Activated CD4-positive, alpha-beta memory T cell treated with anti-CD3 and anti-CD28 coated beads, Interleukin-2, amount 10 ng/mL, durations not matched to agents 7 days and 5 days (primary cell): ENCODE results near the gene ERO1B. TPM values are rescaled to one million over a fixed set of nuclear protein-coding genes. Genes with fewer than 3 reads are reported as not detected.
"Not testable (repeated sequence)": the region's sequence is repeated elsewhere in the genome, so short reads cannot be mapped to it uniquely, and the experiment has no call there.

Source experiments
- CTCF ChIA-PET: fragments of 350-600 bp; sonication (Branson Sonifier 250); formaldehyde crosslinking; loops from one replicate; lab custom pipeline; 2021; ENCODE audit warnings: antibody characterized with exemption, inconsistent platforms; lab: Charles Lee
- POLR2A ChIA-PET: fragments of 350-600 bp; sonication (Branson Sonifier 250); formaldehyde crosslinking; loops from one replicate; lab custom pipeline; 2021; ENCODE audit warnings: antibody characterized with exemption; lab: Charles Lee
- DNase-seq: peaks from one replicate; pipeline ENCODE4 v3.0.0-alpha.2; 2020
- H3K27ac Mint-ChIP-seq: one replicate; pipeline ENCODE4 v1.8.0; 2021; ENCODE audit warnings: mild to moderate bottlenecking, mixed read lengths
- H3K27me3 Mint-ChIP-seq: one replicate; pipeline ENCODE4 v1.8.0; 2021; ENCODE audit warnings: mixed read lengths
- H3K36me3 Mint-ChIP-seq: one replicate; pipeline ENCODE4 v1.8.0; 2021; ENCODE audit warnings: low read depth, mixed read lengths
- H3K4me1 Mint-ChIP-seq: one replicate; pipeline ENCODE4 v1.8.0; 2021; ENCODE audit warnings: mixed read lengths
- H3K4me3 Mint-ChIP-seq: one replicate; pipeline ENCODE4 v1.8.0; 2021; ENCODE audit warnings: mild to moderate bottlenecking, mixed read lengths
- H3K9me3 Mint-ChIP-seq: one replicate; pipeline ENCODE4 v1.8.0; 2021; ENCODE audit warnings: mixed read lengths
- total RNA-seq, 2 experiments: library from RNA; stranded (reverse); gene quantifications; one replicate each; pipeline ENCODE4 v1.2.3, GENCODE V29; 2021

Gene ERO1B
- total RNA-seq, 2 experiments from 2014 or later = 4.1 TPM

DNA sequence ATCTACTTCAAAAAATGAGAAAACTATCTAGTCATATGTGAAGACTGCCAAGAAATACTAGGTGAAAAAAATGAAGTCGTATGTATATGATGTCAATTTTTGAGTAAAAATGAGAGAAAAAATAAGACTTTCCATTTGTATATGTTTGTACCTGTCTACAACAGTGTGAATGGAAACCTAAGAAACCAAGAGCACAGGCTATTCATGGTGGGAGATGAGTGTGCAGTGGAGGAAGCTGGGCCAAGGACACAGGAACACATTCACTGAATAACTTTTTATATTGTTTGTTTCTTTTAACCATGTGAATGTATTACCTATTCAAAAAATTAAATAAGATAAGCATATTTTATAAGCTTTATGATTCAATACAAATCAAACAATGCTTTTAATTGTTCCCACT lies 67.0 kb downstream of the ERO1B start:
- H3K36me3 Mint-ChIP-seq = peaks cover 4% of the 10 kb centered on the region
- H3K4me1 Mint-ChIP-seq = no peaks in the 10 kb centered on the region
- H3K9me3 Mint-ChIP-seq = no peaks in the 10 kb centered on the region
- CTCF ChIA-PET = interaction anchor here (0.5 kb wide), 1 partner anchor 210 kb away, joined by 3 read pairs; no protein-coding TSS in a partner anchor
- no peaks in the 10 kb centered on the region for H3K27me3 Mint-ChIP-seq
- no peak for DNase-seq
- H3K4me3 Mint-ChIP-seq = no peak overlapping the region
- no peak overlapping the region for H3K27ac Mint-ChIP-seq
- POLR2A ChIA-PET = no interaction called here

DNA sequence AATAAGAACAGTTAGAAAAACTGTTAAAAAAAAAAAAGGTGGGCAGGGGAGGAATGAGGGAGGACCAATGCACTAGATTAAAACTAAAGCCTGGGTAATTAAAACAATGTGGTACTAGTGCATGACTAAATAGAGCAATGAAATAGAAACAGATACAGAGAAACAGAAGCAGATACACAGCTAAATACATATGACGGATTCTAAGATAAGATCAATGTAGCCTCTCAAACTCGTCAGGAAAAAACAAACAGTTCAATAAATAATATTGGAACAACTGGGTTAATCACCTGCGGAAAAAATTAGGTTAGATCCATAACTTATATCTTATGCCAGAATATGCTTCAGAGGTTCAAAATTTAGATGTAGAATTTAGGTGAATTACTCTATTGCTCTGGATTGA lies 68.2 kb downstream of the ERO1B start:
- ChIA-PET POLR2A (no interaction called here), CTCF (interaction anchor here (0.8 kb wide), 1 partner anchor 239 kb away, joined by 3 read pairs; no protein-coding TSS in a partner anchor)
- DNase-seq = no peak
- Mint-ChIP-seq H3K9me3 (no peaks in the 10 kb centered on the region), H3K4me3 (no peak overlapping the region), H3K36me3 (peaks cover 4% of the 10 kb centered on the region), H3K4me1 (no peaks in the 10 kb centered on the region), H3K27ac (no peak overlapping the region), H3K27me3 (no peaks in the 10 kb centered on the region)

DNA sequence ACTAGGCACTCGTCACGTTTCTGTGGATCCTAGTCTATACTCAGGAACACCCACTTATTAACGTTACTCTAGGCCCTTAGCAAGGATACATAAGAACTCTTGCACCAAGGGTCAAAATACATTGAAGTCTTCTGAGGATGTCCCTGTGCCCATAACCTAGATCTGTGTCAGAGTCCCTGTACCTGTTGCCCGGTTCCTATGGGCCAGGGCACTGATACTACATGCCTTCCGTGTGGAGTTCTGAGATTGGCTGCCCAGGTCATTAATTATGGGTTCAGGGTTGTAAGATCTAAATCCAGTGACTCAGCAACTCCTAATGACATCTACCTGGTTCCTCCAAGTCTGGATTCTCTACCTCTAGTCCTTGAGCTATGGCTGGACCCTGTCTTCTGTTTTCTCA lies 69.9 kb downstream of the ERO1B start:
- no peak overlapping the region for H3K4me3 Mint-ChIP-seq
- CTCF ChIA-PET = no interaction called here
- DNase-seq = no peak
- POLR2A ChIA-PET = no interaction called here
- H3K27me3 Mint-ChIP-seq = no peaks in the 10 kb centered on the region
- H3K27ac Mint-ChIP-seq = no peak overlapping the region
- H3K9me3 Mint-ChIP-seq = no peaks in the 10 kb centered on the region
- peaks cover 4% of the 10 kb centered on the region for H3K36me3 Mint-ChIP-seq
- H3K4me1 Mint-ChIP-seq = no peaks in the 10 kb centered on the region

DNA sequence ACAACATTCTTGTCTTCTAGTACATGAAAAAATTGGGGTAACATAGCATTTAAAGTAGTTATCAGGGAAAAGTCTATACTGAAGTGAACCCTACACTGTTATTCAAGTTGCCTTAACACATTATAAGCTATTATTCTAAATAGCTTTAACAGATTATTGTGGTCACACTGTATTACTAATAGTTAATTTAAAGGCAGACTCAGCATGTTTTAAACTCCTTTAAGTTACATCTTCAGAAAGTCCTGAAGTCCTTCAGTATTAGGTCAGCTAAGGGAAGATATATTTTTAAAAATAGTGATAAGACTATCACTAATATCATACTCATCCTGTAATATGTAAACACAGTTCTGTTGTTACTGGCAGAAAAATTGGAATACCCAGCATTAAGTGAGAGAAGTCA lies 72.0 kb downstream of the ERO1B start:
- H3K27ac Mint-ChIP-seq = no peak overlapping the region
- H3K4me1 Mint-ChIP-seq = no peaks in the 10 kb centered on the region
- ChIA-PET CTCF (interaction anchor here (1.5 kb wide), 1 partner anchor 242 kb away, joined by 4 read pairs; no protein-coding TSS in a partner anchor), POLR2A (no interaction called here)
- DNase-seq = no peak
- H3K27me3 Mint-ChIP-seq = no peaks in the 10 kb centered on the region
- H3K4me3 Mint-ChIP-seq = no peak overlapping the region
- H3K9me3 Mint-ChIP-seq = no peaks in the 10 kb centered on the region
- peaks cover 4% of the 10 kb centered on the region for H3K36me3 Mint-ChIP-seq

DNA sequence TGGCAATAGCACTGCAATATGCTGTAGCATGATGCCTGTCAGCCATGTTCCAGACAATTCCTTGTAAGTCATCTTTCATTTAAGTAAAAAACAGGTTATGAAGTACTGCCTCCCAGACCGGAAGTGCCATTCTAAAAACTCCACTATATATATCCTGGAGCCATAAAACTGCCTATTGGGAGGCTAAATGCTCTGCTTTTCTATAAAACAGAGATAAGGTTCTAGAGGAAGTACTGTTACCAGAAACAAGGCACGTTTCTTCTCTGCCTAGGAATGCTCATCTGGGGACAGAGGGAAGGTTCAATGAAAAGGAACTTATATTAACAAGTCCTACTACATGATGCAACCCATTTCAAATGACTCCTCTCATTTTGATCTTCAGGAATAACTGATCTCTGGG lies 72.6 kb downstream of the ERO1B start:
- DNase-seq = no peak
- Mint-ChIP-seq H3K27me3 (no peaks in the 10 kb centered on the region), H3K36me3 (peaks cover 4% of the 10 kb centered on the region), H3K4me3 (no peak overlapping the region), H3K27ac (no peak overlapping the region), H3K4me1 (no peaks in the 10 kb centered on the region), H3K9me3 (no peaks in the 10 kb centered on the region)
- CTCF ChIA-PET = interaction anchor here (1.5 kb wide), 1 partner anchor 243 kb away, joined by 4 read pairs; no protein-coding TSS in a partner anchor
- POLR2A ChIA-PET = no interaction called here

DNA sequence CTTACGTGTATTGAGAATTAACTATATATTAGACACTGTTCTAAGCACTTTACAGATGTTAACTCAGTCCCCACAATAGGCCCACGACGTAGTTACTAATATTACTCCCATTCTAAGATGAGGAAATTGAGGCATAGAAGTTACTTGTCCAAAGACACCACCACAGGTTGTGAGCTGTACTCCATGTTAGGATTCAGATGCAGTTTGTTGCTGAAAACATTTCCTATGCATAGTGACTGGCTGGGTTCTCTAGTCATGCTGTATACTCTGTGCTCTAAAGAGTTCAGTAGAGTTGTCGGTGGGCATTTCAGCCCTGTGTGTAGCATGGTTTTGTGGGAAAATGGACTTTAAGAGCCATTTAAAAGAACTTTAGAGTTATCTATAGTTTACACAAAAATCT lies 74.2 kb downstream of the ERO1B start:
- POLR2A ChIA-PET = interaction anchor here (0.6 kb wide), 1 partner anchor 557 kb away, joined by 3 read pairs; no protein-coding TSS in a partner anchor
- Mint-ChIP-seq H3K36me3 (peaks cover 11% of the 10 kb centered on the region), H3K27ac (no peak overlapping the region), H3K4me3 (no peak overlapping the region), H3K9me3 (peaks cover 10% of the 10 kb centered on the region), H3K4me1 (no peaks in the 10 kb centered on the region), H3K27me3 (no peaks in the 10 kb centered on the region)
- DNase-seq = no peak
- CTCF ChIA-PET = interaction anchor here (0.6 to 1.3 kb wide), 2 partner anchors 31 to 102 kb away, joined by 3 read pairs; no protein-coding TSS in a partner anchor

DNA sequence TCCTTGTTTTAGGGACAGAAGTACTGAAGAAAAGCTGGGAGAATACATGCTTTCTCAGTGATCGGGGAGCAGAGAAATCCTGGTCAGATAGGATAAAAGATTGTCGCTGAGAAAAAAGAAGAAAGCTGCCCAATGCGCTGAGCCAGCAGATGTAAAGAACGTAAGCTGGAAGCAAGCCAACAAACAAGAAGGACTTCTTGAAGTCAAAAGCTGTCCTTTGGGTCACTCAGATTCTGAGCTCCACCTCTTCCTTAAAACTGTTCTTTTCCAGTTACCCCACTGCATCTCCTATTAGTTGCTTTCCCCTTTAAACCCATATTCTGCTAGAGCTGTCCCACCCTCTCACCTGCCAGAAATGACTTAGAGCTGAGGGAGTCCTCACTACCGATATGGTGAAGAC lies 74.6 kb downstream of the ERO1B start:
- DNase-seq = no peak
- Mint-ChIP-seq H3K27me3 (no peaks in the 10 kb centered on the region), H3K4me3 (no peak overlapping the region), H3K36me3 (peaks cover 11% of the 10 kb centered on the region), H3K27ac (no peak overlapping the region), H3K4me1 (no peaks in the 10 kb centered on the region), H3K9me3 (peaks cover 12% of the 10 kb centered on the region)
- ChIA-PET CTCF (interaction anchor here (0.6 to 1.3 kb wide), 2 partner anchors 31 to 102 kb away, joined by 3 read pairs; no protein-coding TSS in a partner anchor), POLR2A (interaction anchor here (0.6 kb wide), 1 partner anchor 557 kb away, joined by 3 read pairs; no protein-coding TSS in a partner anchor)

DNA sequence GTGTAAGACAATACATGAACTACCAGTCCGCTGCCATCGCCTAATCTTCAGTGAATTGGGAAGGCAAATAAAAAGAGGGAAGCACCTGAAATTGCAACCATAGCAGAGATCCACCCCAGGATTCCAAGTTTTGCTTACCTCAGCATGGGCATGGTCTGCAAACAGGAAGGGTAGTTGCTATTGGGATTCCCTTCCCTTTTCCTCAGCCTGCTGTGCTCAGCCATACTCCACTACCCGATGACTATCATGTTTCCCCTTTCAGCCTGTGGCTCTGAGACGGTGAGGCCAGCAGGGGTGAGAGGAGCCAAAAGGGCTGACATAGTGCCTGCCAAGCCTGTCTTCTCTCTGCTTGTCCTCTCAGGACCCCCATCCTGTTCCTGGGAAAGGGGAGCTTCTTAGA lies 75.2 kb downstream of the ERO1B start:
- H3K36me3 Mint-ChIP-seq = peaks cover 10% of the 10 kb centered on the region
- peaks cover 17% of the 10 kb centered on the region for H3K9me3 Mint-ChIP-seq
- H3K4me3 Mint-ChIP-seq = no peak overlapping the region
- H3K27ac Mint-ChIP-seq = no peak overlapping the region
- ChIA-PET CTCF (no interaction called here), POLR2A (no interaction called here)
- DNase-seq = no peak
- no peaks in the 10 kb centered on the region for H3K4me1 Mint-ChIP-seq
- no peaks in the 10 kb centered on the region for H3K27me3 Mint-ChIP-seq

DNA sequence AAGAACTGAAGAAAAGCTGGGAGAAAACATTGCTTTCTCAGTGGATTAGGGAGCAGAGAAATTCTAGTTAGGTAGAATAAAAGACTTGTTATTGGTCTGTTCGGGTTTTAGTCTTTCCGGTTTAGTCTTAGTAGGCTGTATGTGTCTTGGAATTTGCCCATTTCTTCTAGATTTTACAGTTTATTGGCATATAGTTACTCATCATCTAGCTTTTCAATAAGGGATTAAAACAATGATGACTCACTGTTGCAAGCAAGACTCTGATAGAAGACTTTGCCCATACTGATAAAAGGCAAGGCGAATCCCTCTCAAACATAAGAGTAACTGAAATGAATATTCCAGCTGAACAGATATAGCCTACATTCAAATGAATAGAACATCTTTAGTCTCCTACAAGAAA lies 77.1 kb downstream of the ERO1B start:
- H3K4me1 Mint-ChIP-seq = no peaks in the 10 kb centered on the region
- H3K27ac Mint-ChIP-seq = no peak overlapping the region
- no peak overlapping the region for H3K4me3 Mint-ChIP-seq
- peaks cover 21% of the 10 kb centered on the region for H3K36me3 Mint-ChIP-seq
- ChIA-PET CTCF (no interaction called here), POLR2A (no interaction called here)
- no peaks in the 10 kb centered on the region for H3K27me3 Mint-ChIP-seq
- H3K9me3 Mint-ChIP-seq = peaks cover 29% of the 10 kb centered on the region
- DNase-seq = no peak

DNA sequence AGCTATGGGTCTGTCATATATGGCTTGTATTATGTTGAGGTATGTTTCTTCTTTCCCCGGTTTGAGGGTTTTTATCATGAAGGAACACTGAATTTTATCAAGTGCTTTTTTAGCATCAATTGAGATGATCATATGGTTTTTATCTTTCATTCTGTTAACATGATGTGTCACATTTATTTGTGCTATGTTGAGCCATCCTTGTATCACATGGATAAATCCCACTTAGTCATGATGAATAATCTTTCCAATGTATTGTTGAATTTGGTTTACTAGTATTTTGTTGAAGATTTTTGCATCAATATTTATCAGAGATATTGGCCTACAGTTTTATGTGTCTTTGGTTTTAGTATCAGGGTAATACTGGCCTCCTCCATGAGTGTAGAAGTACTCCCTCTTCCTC lies 77.7 kb downstream of the ERO1B start:
- peaks cover 32% of the 10 kb centered on the region for H3K9me3 Mint-ChIP-seq
- CTCF ChIA-PET = no interaction called here
- H3K27ac Mint-ChIP-seq = no peak overlapping the region
- H3K4me1 Mint-ChIP-seq = no peaks in the 10 kb centered on the region
- H3K4me3 Mint-ChIP-seq = no peak overlapping the region
- H3K27me3 Mint-ChIP-seq = no peaks in the 10 kb centered on the region
- POLR2A ChIA-PET = no interaction called here
- no peak for DNase-seq
- H3K36me3 Mint-ChIP-seq = peaks cover 26% of the 10 kb centered on the region

DNA sequence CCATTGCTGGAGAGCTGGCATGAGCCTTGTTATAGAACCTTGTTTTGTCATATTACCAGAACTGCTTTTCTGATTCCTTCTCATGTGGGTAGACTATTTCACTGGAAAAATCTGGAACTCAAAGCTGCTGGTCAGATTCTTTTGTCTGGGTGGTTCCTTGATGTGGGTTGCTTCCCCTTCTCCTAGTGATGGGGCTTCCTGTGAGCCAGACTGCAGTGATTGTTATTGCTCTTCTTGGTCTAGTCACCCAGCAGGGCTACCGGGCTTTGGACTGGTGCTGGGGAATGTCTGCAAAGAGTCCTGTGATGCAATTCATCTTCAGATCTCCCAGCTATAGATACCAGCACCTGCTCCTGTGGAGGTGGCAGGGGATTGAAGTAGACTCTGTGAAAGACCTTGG lies 80.0 kb downstream of the ERO1B start:
- H3K27ac Mint-ChIP-seq = no peak overlapping the region
- peaks cover 37% of the 10 kb centered on the region for H3K36me3 Mint-ChIP-seq
- no peak for DNase-seq
- H3K4me1 Mint-ChIP-seq = no peaks in the 10 kb centered on the region
- ChIA-PET CTCF (no interaction called here), POLR2A (no interaction called here)
- peaks cover 37% of the 10 kb centered on the region for H3K9me3 Mint-ChIP-seq
- H3K27me3 Mint-ChIP-seq = no peaks in the 10 kb centered on the region
- H3K4me3 Mint-ChIP-seq = no peak overlapping the region

DNA sequence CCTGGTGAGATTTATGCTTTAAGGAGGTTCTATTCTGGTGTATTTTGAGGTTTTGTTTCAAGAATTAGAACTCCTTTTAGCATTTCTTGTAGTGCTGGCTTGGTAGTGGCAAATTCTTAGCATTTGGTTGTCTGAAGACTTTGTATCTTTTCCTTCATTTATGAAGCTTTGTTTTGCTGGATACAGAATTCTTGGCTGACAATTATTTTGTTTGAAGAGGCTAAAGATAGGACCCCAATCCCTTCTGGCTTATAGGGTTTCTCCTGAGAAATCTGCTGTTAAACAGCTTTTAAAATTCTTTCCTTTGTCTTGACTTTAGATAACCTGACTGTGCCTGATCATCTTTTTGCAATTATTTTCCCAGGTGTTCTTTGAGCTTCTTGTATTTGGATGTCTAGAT lies 80.8 kb downstream of the ERO1B start:
- ChIA-PET POLR2A (no interaction called here), CTCF (no interaction called here)
- H3K4me3 Mint-ChIP-seq = no peak overlapping the region
- peaks cover 37% of the 10 kb centered on the region for H3K9me3 Mint-ChIP-seq
- DNase-seq = no peak
- H3K36me3 Mint-ChIP-seq = peaks cover 40% of the 10 kb centered on the region
- no peaks in the 10 kb centered on the region for H3K4me1 Mint-ChIP-seq
- no peak overlapping the region for H3K27ac Mint-ChIP-seq
- no peaks in the 10 kb centered on the region for H3K27me3 Mint-ChIP-seq

DNA sequence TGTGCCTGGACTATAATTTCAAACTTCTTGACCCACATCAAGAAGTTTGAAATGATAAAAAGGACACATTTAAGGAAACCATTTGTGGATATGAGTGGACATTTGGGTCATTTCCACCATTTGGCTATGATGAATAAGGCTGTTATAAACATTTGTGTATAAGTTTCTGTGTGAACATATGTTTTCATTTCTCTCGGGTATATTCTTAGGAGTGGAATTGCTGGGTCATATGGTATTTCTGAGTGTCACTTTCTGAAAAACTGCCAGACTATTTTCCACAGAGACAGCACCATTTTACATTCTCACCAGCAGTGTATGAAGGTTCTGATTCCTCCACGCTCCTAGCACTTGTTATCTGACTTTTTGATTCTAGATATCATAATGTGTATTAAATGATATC lies 88.6 kb downstream of the ERO1B start:
- Mint-ChIP-seq H3K27me3 (no peaks in the 10 kb centered on the region), H3K27ac (no peak overlapping the region), H3K4me1 (no peaks in the 10 kb centered on the region), H3K4me3 (no peak overlapping the region), H3K36me3 (peaks cover 33% of the 10 kb centered on the region), H3K9me3 (peaks cover 11% of the 10 kb centered on the region)
- ChIA-PET CTCF (no interaction called here), POLR2A (no interaction called here)
- DNase-seq = no peak

DNA sequence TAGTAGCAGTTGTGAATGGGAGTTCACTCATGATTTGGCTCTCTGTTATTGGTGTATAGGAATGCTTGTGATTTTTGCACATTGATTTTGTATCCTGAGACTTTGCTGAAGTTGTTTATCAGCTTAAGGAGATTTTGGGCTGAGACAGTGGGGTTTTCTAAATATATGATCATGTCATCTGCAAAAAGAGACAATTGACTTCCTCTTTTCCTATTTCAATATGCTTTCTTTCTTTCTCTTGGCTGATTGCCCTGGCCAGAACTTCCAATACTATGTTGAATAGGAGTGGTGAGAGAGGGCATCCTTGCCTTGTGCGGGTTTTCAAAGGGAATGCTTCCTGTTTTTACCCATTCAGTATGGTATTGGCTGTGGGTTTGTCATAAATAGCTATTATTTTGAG lies 93.7 kb downstream of the ERO1B start:
- H3K27ac Mint-ChIP-seq, H3K4me3 Mint-ChIP-seq, H3K27me3 Mint-ChIP-seq, CTCF ChIA-PET, DNase-seq, H3K4me1 Mint-ChIP-seq, H3K9me3 Mint-ChIP-seq, POLR2A ChIA-PET: not testable (repeated sequence)
- H3K36me3 Mint-ChIP-seq = peaks cover 36% of the 10 kb centered on the region
